ENCODE data around the gene CCDC188.
"Not testable (repeated sequence)": the region's sequence is repeated elsewhere in the genome, so short reads cannot be mapped to it uniquely, and the experiment has no call there.

Gene CCDC188

DNA sequence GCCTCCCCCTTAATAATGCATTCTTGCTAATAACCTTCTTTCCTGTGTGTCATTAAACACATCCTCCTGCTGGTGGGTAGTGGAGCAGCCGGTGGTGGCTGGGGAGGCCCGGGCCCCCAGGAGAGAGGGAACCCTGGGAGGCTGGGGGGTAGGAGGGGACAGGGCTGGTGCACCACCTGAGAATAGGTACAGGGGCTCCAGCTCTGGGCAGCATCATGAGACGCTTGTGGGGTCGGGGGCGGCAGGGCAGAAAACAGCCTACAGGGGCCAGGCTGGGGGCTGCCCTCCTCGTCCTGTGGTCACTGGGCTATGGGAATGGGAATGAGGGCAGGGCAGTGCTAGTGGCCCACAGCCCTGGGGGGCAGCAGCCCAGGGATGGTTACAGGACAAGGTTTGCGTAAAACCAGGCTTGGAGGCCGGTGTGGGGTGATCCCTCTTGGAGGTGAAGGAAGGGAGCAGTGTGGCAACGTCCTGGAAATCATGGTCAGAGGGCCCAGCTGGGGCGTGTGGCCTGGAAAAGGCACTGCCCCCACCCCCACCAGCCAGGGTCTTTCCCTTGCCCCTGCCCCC is 18.5 kb upstream of the CCDC188 start:
- DNase-seq, result no peak

DNA sequence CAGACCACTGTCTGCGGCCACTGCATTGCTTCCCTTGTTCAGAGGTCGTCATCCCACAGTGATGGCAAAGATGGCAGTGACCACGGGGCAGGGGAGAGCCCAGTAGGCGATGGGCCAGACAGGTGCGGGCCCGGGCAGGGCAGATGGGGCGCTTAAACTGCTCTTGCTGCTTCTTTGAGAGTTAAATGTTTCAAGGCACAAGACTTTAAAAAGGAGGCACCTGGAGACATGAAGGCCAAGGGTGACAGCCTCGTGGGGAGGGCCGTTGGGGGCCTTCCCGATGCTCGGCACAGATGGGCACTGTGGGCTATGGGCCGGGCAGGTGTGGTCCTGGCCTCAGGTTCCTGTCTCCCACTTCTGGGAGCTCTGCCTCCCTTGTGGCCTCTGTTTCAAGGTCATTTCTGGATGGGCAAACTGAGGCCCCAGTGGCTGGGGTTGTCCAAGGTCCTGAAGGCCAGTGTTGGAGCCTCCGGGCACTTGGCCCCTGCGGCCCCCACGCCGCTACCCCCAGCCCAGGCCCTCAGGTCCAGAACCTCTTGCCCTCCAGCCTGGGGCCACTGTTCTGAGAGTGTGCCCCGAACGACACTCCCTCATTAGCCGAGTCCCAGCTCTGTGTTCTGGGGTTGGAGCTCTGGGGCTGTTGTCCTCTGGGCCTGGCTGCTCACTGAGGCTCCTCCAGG is 16.9 kb upstream of the CCDC188 start:
- no peak for DNase-seq

GRCh38 chr22:20166703-20167102 is 15.8 kb upstream of the CCDC188 start:
- DNase-seq, result no peak

- no peak for DNase-seq
These were observed 15.1 kb upstream of the CCDC188 start for GRCh38 chr22:20165913-20166312.

- DNase-seq, result no peak
These were observed 14.6 kb upstream of the CCDC188 start for GRCh38 chr22:20165421-20165820.

- DNase-seq, result no peak
These were observed 14.0 kb upstream of the CCDC188 start for GRCh38 chr22:20164863-20165262.

- DNase-seq, result no peak
These were observed 9.2 kb upstream of the CCDC188 start for GRCh38 chr22:20160041-20160440.

- DNase-seq, result not testable (repeated sequence)
These were observed 8.7 kb upstream of the CCDC188 start for GRCh38 chr22:20159531-20159930.

DNA sequence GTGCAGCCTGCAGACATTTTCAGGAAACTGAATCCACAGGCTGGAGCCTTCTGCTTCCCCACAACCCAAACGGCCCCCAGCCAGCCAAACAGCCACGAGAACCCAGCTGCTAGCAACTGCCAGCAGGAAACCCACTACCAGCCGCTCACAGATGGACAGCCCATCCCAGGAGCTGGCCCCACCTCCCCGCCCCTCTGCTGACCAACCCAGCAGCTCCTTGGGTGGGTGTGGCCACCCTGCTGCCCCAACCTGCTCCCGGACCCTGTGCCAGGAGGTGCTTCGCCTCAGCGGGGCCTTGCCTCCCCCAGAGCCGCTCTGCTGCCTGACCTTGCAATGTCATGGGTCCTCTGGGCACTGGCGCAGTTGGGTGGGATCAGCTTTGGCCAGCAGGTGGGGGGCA is 8.2 kb upstream of the CCDC188 start:
- DNase-seq, result no peak

DNA sequence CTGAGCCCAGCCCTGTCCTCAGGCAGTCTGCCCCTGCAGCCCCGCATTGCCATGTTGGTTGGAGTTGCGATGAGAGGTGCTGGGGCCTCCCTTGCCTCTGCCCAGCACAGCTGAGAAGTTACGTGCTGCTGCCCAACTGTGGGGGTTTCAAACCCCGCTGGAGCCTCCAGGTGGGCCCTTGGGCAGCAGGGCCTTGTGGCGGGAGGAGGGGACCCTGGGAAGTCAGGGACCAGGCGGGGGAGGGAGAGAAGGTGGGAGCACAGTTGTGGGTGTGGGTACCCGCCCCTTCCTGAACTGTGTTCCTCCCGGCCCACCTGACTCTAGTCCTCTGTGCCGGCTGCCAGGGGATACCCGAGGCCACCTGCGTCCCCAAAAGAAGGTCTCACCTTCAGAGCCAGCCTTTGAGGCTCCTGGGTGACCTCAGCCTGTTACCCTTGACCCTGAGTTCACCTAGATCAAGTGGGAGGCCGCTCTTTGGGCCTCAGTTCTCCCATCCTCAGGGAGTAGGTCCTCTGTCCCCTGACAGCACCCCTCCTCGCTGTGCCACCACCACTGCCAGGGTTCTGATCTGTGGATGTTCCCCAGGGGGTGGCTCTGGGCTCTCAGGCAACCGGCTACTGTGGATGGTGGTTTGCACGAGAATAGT is 7.7 kb upstream of the CCDC188 start:
- DNase-seq, result no peak

GRCh38 chr22:20157430-20158183 is 6.8 kb upstream of the CCDC188 start:
- DNase-seq, result no peak

GRCh38 chr22:20156611-20157429 is 6.0 kb upstream of the CCDC188 start:
- DNase-seq, result peak; percentile 91

DNA sequence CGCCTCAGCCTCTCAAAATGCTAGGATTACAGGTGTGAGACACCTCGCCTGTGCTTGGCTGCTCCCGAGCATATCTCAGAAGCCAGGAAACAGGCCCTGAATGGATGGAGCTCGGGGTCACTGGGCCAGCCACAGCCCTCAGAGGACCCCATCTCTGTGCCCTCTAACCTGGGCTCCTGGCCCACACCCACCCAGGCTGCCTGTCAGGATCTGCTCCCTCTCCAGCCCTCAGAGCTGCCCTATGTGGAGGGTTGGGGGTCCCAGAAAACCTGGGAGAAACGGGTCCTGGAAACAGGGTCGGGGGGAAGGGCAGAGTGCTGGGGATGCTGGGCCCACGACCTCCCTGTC is 5.2 kb upstream of the CCDC188 start:
- no peak for DNase-seq

- DNase-seq, result no peak
These were observed 4.6 kb upstream of the CCDC188 start for GRCh38 chr22:20155330-20156041.

GRCh38 chr22:20154602-20155187 is 3.8 kb upstream of the CCDC188 start:
- no peak for DNase-seq

DNA sequence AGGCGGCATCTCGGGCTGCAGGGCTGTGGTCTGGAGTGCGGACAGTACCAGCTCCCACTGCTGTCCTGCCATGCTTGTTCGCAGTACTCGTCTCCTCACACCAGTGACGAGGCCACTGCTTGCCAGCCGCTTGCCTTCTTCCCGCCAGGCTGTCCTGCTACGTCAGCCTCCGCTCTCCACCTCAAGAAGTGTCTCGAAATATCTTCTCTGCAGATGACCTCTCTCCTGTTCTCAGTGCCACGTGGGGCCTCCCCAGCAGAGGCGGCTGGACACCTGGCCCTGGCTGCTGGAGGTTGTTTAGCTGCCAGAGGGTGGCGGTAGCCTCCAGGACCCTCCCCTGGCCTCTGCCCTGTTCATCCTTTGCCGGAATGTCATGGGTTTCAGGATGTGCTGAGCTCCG is 3.1 kb upstream of the CCDC188 start:
- no peak for DNase-seq

DNA sequence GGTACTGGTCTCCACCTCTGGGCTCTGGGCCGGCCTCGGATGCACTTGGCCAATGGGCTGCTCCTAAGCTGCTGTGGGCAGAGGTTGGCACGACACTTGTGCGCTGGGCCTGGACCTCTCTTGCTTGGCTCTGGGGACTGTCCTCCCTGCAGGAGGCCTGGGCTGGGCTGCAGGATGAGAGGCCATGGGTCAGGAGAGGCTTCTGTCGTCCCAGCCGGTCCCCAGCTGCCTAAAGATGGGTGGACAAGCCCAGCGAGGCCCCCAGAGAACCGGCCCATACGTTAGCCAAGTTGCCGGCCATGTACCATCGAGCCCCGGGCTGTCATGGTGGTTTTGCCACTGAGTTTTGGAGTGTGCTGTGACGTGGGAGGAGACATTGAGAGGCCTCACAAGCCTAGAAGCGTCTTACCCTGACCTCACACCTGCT is 1.6 kb upstream of the CCDC188 start:
- DNase-seq, result no peak

DNA sequence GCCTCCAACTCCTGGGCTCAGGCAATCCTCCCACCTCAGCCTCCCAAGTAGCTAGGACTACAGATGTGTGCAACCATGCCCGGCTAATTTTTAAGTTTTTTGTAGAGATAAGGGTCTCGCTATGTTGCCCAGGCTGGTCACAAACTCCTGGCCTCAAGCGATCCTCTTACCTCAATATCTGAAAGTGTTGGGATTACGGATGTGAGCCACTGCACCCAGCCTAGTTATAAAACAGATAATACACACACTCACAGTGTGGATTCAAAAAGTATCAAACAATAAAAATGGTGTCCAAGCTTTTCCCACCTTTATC is 377 bp upstream of the CCDC188 start:
- no peak for DNase-seq

GRCh38 chr22:20149257-20150250 is 1.3 kb downstream of the CCDC188 start:
- no peak for DNase-seq

DNA sequence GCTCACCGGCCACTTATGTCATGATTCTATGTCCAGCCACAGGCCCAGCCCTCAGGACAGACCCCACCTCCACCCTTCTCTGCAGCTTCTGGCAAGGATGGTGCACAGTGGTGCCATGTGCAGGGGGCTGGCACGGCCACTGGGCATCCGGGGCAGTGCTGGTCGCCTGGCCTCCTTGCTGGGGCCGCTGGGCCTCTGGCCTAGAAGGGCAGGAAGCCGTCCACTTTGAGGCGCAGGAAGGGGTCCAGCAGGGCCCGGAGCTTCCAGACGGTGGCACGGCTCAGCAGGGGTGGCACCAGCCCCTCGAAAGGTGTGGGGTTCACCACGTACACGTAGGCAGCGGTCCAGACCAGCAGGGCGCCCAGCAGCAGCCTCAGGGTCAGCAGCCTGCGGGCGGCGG is 2.4 kb downstream of the CCDC188 start:
- DNase-seq, result no peak
